ENCODE results near the gene NR1I3.

Gene NR1I3

DNA sequence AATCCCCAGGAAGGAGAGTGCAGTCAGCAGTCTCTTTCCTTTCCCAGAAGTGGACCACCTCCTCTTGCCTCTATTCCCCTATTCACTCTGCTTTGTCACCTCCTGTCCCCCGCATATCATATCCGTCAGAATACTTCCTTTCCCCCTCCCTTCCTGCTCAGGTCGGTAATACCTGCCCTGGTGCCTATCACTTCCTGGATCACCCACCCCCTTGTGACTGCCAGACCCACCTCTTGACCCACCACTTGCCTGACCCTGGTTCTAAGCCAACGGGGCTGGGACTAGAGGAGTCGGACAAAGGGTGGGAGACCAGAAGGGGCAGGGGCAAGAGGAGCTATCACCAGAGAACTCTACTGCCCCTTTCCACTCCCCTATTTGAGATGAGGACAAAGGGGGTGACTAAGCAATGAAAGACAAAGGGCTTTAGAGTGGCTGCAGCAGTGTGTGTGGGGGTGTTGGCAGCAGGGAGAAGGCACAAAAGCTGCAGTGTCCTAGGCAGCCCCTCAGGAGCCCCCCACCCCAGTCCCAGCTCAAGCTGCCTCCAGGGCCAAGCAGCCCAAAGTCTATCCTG, 37.5 kb downstream of the NR1I3 start:
- H3K36me3 ChIP-seq (ENCODE audit: control insufficient read depth, insufficient read depth, low read length) = peaks cover 21% of the 10 kb centered on the region
- peaks cover 46% of the 10 kb centered on the region for H3K4me1 ChIP-seq (ENCODE audit: control insufficient read depth, insufficient read depth, low read length)
- H3K27me3 ChIP-seq (ENCODE audit: control insufficient read depth, insufficient read depth, low read length) = no peaks in the 10 kb centered on the region
- peak overlapping the region; percentile 94 for H3K27ac ChIP-seq (ENCODE audit: low read depth, low read length)
- H3K9ac ChIP-seq (ENCODE audit: low read depth, low read length) = peak overlapping the region; percentile 40; the same call in 1 of the 2 replicates
- H3K4me3 ChIP-seq (ENCODE audit: low read depth, low read length) = no peak overlapping the region
- H3K9me3 ChIP-seq (ENCODE audit: control insufficient read depth, insufficient read depth, low read length) = no peaks in the 10 kb centered on the region

DNA sequence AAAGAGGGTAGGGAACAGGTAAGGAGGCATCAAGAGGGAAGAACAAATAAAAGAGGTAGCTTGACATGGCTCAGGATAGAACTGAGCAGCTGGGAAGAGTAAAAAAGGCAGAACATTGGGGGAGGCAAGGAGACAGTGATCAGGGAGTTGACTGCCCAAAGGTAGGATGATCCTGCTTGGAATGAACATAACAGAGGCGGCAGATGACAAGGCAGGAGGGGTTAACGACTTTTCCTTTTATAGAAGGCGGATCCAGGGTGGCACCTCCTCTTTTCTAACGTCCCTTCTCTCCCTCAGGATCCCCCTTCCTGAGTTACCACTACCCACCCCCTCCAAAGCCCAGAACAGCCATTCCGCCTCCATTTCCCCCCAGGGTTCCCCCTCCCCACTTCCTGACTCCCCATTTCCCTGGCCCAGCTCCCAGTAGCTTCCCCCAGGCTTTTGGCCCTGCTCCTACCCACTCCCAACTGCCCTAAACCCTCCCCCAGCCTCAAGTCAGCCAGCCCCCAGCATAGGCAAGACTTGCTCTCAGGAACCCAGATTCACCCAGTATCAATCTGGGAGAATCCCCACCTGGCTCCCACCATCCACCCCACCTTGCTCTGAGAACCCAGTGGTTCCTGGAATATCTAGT, 38.4 kb downstream of the NR1I3 start:
- Histone ChIP-seq H3K27me3 (ENCODE audit: control insufficient read depth, insufficient read depth, low read length) (no peaks in the 10 kb centered on the region), H3K36me3 (ENCODE audit: control insufficient read depth, insufficient read depth, low read length) (peaks cover 14% of the 10 kb centered on the region), H3K4me3 (ENCODE audit: low read depth, low read length) (peak overlapping the region; percentile 2; the same call in 1 of the 2 replicates), H3K4me1 (ENCODE audit: control insufficient read depth, insufficient read depth, low read length) (peaks cover 46% of the 10 kb centered on the region), H3K9me3 (ENCODE audit: control insufficient read depth, insufficient read depth, low read length) (no peaks in the 10 kb centered on the region), H3K9ac (ENCODE audit: low read depth, low read length) (no peak overlapping the region), H3K27ac (ENCODE audit: low read depth, low read length) (peak overlapping the region; percentile 94)

DNA sequence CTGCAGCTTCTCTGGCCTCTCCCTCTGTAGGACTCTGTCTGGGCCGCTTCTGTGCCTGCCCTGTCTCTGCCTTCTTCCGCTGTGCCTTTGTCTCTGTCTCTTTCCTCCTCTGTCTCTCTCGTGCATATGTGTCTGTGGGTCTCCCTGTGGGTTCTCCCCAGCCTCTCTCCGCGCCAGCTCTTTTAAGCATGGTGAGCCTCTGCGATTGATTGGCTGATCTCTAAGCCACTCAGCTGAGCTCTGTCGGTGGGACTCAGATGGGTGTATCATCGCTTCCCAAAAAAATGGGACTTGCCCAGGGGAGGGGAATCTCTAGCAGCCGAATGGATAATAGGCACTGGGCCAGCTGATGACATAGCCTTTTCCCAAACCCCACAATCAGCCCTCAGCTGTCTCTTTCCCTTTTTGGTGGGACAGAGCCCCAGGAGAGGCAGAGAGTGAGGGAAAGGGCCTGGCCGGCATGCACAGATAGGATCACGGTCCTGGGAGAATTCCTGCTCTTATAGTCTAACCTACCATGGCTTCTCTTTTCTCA, 39.0 kb downstream of the NR1I3 start, which contains the start of gene ADAMTS4:
TSS of gene ADAMTS4 (minus strand) at position 158 of the 535 bp plus-strand sequence. CDS start 427 bp downstream, outside the sequence.
- peak within 1 kb of the TSS; percentile 94 for H3K27ac ChIP-seq (ENCODE audit: low read depth, low read length)
- no peaks in the 10 kb centered on the region for H3K9me3 ChIP-seq (ENCODE audit: control insufficient read depth, insufficient read depth, low read length)
- 0 out of 2 replicates have a peak within 1 kb of the TSS, but pooled peaks have one; percentile 0 for H3K9ac ChIP-seq (ENCODE audit: low read depth, low read length)
- peaks cover 8% of the 10 kb centered on the region for H3K36me3 ChIP-seq (ENCODE audit: control insufficient read depth, insufficient read depth, low read length)
- peak within 1 kb of the TSS; percentile 2; the same call in 1 of the 2 replicates for H3K4me3 ChIP-seq (ENCODE audit: low read depth, low read length)
- peaks cover 46% of the 10 kb centered on the region for H3K4me1 ChIP-seq (ENCODE audit: control insufficient read depth, insufficient read depth, low read length)
- H3K27me3 ChIP-seq (ENCODE audit: control insufficient read depth, insufficient read depth, low read length) = no peaks in the 10 kb centered on the region

DNA sequence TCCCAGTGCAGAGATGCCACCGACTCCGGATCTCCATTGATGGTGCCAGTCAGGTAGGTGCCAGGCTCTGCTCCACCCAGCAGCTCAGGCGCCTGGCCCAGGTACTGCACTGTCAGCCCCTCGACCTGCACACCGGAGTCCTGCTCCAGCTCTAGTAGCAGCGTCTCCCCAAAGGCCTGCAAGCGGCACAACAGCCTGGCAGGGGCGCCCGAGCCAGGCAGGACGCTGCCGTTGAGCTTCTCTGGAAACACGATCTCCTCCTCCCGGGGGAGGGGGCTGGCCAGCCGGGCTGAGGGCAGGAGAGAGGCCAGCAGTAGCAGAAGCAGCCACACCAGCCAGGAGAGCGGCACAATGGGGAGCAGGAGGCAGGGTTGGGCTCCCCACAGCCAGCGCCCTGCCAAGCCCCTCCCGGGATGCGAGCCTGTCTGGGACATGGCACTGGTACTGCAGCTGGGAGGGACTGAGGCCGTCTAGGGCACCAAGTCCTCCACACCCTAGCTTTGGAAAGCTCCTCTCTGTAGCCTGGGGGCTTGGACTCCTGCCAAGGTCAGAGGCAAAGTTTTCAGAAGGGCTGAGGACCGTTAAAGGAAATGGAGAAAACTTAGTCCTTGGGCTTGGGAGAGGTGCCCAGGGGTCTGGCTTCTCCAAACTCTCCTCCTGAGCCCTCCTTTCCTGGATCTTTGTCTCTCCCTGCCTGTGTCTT, 39.7 kb downstream of the NR1I3 start:
- Histone ChIP-seq H3K4me1 (ENCODE audit: control insufficient read depth, insufficient read depth, low read length) (peaks cover 46% of the 10 kb centered on the region), H3K4me3 (ENCODE audit: low read depth, low read length) (peak overlapping the region; percentile 2; the same call in 1 of the 2 replicates), H3K27me3 (ENCODE audit: control insufficient read depth, insufficient read depth, low read length) (no peaks in the 10 kb centered on the region), H3K9me3 (ENCODE audit: control insufficient read depth, insufficient read depth, low read length) (no peaks in the 10 kb centered on the region), H3K9ac (ENCODE audit: low read depth, low read length) (0 out of 2 replicates have a peak overlapping the region, but pooled peaks have one; percentile 0), H3K36me3 (ENCODE audit: control insufficient read depth, insufficient read depth, low read length) (peaks cover 2% of the 10 kb centered on the region; the same call in 1 of the 2 replicates), H3K27ac (ENCODE audit: low read depth, low read length) (peak overlapping the region; percentile 32)

DNA sequence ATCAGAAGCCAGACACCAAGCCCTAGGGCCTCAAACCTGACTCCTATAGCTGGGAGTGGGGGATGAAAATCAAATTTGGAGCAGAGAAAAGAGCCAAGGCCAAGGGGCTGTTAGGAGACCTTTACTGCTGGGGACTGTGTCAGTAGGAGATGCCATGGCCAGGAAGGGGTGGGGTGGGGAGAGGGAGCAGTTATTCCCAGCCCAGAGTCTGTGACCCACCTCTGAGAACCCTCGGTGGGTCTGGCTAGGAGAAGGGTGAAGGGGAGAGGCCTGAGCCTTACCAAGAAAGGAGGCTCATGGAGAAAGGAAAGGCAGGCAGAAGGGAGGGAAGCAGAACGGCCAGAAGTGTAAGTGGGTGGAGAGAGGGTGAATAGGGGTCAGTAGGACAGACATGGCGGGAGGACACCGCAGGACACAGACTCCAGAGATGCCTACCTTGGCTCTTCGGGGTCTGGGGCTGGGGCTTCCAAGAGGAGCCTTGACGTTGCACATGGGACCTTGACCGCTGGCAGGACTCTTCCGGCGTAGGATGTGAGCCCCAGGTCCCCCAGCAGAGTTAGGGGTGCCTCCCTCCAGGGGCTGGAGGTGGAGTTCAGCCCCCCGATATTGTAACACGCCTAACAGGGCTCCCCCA, 40.3 kb downstream of the NR1I3 start:
- Histone ChIP-seq H3K36me3 (ENCODE audit: control insufficient read depth, insufficient read depth, low read length) (no peaks in the 10 kb centered on the region), H3K9me3 (ENCODE audit: control insufficient read depth, insufficient read depth, low read length) (no peaks in the 10 kb centered on the region), H3K4me1 (ENCODE audit: control insufficient read depth, insufficient read depth, low read length) (peaks cover 46% of the 10 kb centered on the region), H3K27ac (ENCODE audit: low read depth, low read length) (peak overlapping the region; percentile 5), H3K9ac (ENCODE audit: low read depth, low read length) (no peak overlapping the region), H3K4me3 (ENCODE audit: low read depth, low read length) (no peak overlapping the region), H3K27me3 (ENCODE audit: control insufficient read depth, insufficient read depth, low read length) (no peaks in the 10 kb centered on the region)

DNA sequence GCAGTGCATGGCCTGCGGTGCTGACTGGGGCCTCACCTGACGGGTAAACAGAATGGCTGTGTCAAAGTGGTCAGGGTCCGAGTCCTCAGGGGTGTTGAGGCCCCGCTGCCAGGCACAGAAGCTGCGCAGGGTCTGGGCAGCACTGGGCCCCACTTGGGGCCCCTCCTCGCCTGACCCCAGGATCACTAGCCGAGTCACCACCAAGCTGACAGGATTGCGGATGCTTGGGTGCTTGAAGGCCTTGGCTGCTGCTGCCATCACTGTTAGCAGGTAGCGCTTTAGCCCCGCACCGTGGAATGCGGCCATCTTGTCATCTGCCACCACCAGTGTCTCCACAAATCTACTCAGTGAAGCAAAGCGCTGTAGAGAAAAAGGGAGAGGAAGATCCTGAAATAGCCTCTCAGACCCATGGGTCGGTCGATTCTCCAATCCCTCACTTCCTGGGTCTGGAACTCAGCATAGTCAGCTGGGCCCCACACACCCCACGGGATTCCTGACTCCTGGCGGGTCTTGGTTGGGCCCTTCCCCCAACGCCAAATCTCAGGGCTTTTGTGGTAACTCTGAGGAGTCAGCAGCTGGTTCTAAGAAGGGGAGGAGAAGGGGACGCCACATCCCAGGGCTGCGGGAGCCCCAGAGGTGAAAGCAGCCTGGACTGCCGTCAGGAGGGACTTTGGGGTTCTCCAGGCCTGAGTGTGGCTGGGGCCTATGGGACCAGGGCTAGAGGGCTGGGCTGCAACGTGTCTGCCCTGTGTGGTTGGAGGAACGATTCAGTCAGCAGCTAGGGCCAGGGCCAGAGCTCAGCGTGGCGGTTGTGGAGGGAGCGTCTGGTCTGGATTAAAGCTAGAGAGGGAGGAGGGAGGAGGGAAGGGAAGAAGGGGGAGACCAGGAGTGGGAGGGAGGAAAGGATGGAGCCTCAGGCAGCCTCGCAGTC, 41.2 kb downstream of the NR1I3 start:
- no peaks in the 10 kb centered on the region for H3K27me3 ChIP-seq (ENCODE audit: control insufficient read depth, insufficient read depth, low read length)
- no peaks in the 10 kb centered on the region for H3K36me3 ChIP-seq (ENCODE audit: control insufficient read depth, insufficient read depth, low read length)
- no peak overlapping the region for H3K9ac ChIP-seq (ENCODE audit: low read depth, low read length)
- no peaks in the 10 kb centered on the region for H3K9me3 ChIP-seq (ENCODE audit: control insufficient read depth, insufficient read depth, low read length)
- H3K4me3 ChIP-seq (ENCODE audit: low read depth, low read length) = no peak overlapping the region
- H3K27ac ChIP-seq (ENCODE audit: low read depth, low read length) = no peak overlapping the region
- H3K4me1 ChIP-seq (ENCODE audit: control insufficient read depth, insufficient read depth, low read length) = peaks cover 44% of the 10 kb centered on the region

DNA sequence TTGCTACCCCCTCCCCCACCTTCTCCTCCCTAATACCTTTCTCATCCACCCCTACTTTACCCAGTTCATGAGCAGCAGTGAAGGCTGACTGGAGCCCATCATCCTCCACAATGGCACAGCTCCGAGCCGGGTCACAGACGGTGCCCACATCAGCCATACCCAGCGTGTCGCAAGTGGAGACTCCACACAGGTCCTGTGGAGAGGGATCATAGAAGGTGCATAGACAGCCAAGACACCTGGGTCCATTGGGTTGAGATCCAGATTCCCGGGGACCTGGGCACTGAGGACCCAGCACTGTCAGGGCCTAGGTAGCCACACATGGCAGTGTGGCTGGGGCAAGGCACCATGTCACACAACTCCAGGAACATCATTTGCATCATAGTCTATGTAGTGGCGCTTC, 41.9 kb downstream of the NR1I3 start:
- no peak overlapping the region for H3K9ac ChIP-seq (ENCODE audit: low read depth, low read length)
- H3K4me3 ChIP-seq (ENCODE audit: low read depth, low read length) = no peak overlapping the region
- H3K4me1 ChIP-seq (ENCODE audit: control insufficient read depth, insufficient read depth, low read length) = peaks cover 37% of the 10 kb centered on the region
- H3K9me3 ChIP-seq (ENCODE audit: control insufficient read depth, insufficient read depth, low read length) = no peaks in the 10 kb centered on the region
- peaks cover 5% of the 10 kb centered on the region; the same call in 1 of the 2 replicates for H3K36me3 ChIP-seq (ENCODE audit: control insufficient read depth, insufficient read depth, low read length)
- no peak overlapping the region for H3K27ac ChIP-seq (ENCODE audit: low read depth, low read length)
- no peaks in the 10 kb centered on the region for H3K27me3 ChIP-seq (ENCODE audit: control insufficient read depth, insufficient read depth, low read length)

DNA sequence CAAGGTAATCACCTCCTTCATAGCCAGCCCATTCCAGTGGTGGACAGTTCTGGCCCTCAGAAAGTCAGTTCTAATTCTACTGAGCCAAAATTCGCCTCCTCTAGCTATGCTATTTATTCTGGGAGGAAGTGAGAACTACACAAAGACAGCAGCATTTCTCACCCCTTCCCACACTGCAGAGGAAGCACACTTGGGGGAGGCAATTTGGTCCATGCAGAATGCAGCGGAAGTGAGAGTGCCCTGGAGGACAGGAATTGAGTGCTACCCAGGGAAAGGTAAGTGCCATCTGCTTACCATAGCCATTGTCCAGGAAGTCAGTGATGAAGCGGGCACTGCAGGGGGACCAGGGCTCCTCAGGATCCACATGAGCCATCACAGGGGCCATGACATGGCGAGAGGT, 42.8 kb downstream of the NR1I3 start:
- Histone ChIP-seq H3K27ac (ENCODE audit: low read depth, low read length) (no peak overlapping the region), H3K9me3 (ENCODE audit: control insufficient read depth, insufficient read depth, low read length) (no peaks in the 10 kb centered on the region), H3K4me1 (ENCODE audit: control insufficient read depth, insufficient read depth, low read length) (peaks cover 28% of the 10 kb centered on the region), H3K27me3 (ENCODE audit: control insufficient read depth, insufficient read depth, low read length) (no peaks in the 10 kb centered on the region), H3K9ac (ENCODE audit: low read depth, low read length) (no peak overlapping the region), H3K36me3 (ENCODE audit: control insufficient read depth, insufficient read depth, low read length) (peaks cover 5% of the 10 kb centered on the region), H3K4me3 (ENCODE audit: low read depth, low read length) (no peak overlapping the region)

DNA sequence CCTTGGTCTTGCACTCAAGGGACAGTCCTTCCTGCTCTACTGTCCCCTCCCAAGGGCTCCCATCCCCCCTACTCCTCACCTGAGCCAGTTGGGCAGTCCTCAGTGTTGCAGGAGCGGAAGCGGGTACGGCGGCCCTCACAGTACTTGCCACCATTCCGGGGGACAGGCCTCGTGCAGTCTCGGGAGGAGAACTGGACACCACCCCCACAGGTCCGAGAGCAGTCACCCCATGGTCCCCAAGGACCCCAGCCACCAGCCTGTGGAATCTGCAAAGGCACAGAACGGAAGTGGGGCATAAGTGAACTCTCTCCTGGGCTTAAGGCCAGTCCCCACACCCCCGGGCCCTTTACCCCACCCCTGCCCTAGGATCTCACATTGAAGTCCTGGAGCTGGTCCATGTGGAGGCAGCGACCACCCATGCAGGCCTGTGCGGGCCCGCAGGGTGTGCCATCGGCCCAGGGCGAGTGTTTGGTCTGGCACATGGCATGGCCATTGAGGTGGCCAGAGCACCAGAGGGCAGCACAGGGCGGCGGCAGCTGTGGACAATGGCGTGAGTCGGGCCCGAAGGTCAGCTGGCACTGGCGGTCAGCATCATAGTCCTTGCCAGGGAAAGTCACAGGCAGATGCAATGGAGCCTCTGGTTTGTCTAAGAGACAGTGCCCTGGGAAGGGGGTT, 44.3 kb downstream of the NR1I3 start:
- Histone ChIP-seq H3K9ac (ENCODE audit: low read depth, low read length) (no peak overlapping the region), H3K27me3 (ENCODE audit: control insufficient read depth, insufficient read depth, low read length) (no peaks in the 10 kb centered on the region), H3K4me1 (ENCODE audit: control insufficient read depth, insufficient read depth, low read length) (peaks cover 13% of the 10 kb centered on the region), H3K4me3 (ENCODE audit: low read depth, low read length) (no peak overlapping the region), H3K36me3 (ENCODE audit: control insufficient read depth, insufficient read depth, low read length) (peaks cover 5% of the 10 kb centered on the region), H3K9me3 (ENCODE audit: control insufficient read depth, insufficient read depth, low read length) (no peaks in the 10 kb centered on the region), H3K27ac (ENCODE audit: low read depth, low read length) (no peak overlapping the region)

Data from HUES48 (cell line).